CD14-positive monocyte (primary cell): ENCODE results near the gene NRAS. TPM values are rescaled to one million over a fixed set of nuclear protein-coding genes. Genes with fewer than 3 reads are reported as not detected.

Experiments
- DNase-seq, 3 donors: peaks; one replicate each; pipeline ENCODE4 v3.0.0-alpha.2; 2011 to 2022
- H2AFZ ChIP-seq: 2 replicates; pipeline ENCODE4 v1.6.0; 2012; ENCODE audit warnings: mild to moderate bottlenecking, low read depth, low read length, inconsistent platforms; ENCODE audit not compliant: insufficient read depth, poor library complexity, severe bottlenecking
- H3K27ac ChIP-seq, 2 donors: 1 replicate in 1 of 2; 2 replicates in 1 of 2; pipeline ENCODE4 v1.5.1; 2012 to 2013; ENCODE audit warnings: low read length in 2 of 2, control low read depth in 1 of 2, inconsistent platforms in 1 of 2, low read depth in 1 of 2, mild to moderate bottlenecking in 1 of 2
- H3K27me3 ChIP-seq, 2 donors: one replicate each; pipeline versions ENCODE4 v1.6.0 to v1.6.1; 2011 to 2013; ENCODE audit warnings: low read length in 2 of 2; ENCODE audit not compliant: control insufficient read depth in 2 of 2, insufficient read depth in 2 of 2
- H3K36me3 ChIP-seq, 2 donors: replicated peaks in 1 of 2; 1 replicate in 1 of 2; 2 replicates in 1 of 2; pipeline versions ENCODE4 v1.5.1 to v1.6.1; 2012 to 2013; ENCODE audit warnings: low read length in 2 of 2, control low read depth in 1 of 2, inconsistent platforms in 1 of 2, mild to moderate bottlenecking in 1 of 2; ENCODE audit not compliant: insufficient read depth in 2 of 2, control insufficient read depth in 1 of 2
- H3K4me1 ChIP-seq, 2 donors: 1 replicate in 1 of 2; 2 replicates in 1 of 2; pipeline versions ENCODE4 v1.5.1 to v1.6.1; 2012 to 2013; ENCODE audit warnings: low read length in 2 of 2, control low read depth in 1 of 2, inconsistent platforms in 1 of 2, mild to moderate bottlenecking in 1 of 2, moderate library complexity in 1 of 2; ENCODE audit not compliant: insufficient read depth in 2 of 2, control insufficient read depth in 1 of 2
- H3K4me2 ChIP-seq: replicated peaks from 2 replicates; pipeline ENCODE3; 2012; ENCODE audit warnings: low read length, moderate library complexity, mild to moderate bottlenecking; ENCODE audit not compliant: poor library complexity, severe bottlenecking; ENCODE audit errors: extremely low read depth
- H3K4me3 ChIP-seq, 3 experiments: fragments of 200-600 bp in 1 of 3; sonication (generic) in 1 of 3; replicated peaks in 1 of 3; 1 replicate in 2 of 3; 2 replicates in 1 of 3; pipeline ENCODE4 v1.5.1; 2011 to 2013; ENCODE audit warnings: low read length in 3 of 3, mild to moderate bottlenecking in 3 of 3, control low read depth in 2 of 3, low read depth in 2 of 3, inconsistent platforms in 1 of 3, moderate library complexity in 1 of 3
- H3K79me2 ChIP-seq: 2 replicates; pipeline ENCODE4 v1.6.0; 2012; ENCODE audit warnings: mild to moderate bottlenecking, control low read depth, inconsistent platforms, low read length, moderate library complexity; ENCODE audit not compliant: insufficient read depth
- H3K9ac ChIP-seq: 2 replicates; pipeline ENCODE4 v1.6.0; 2017; ENCODE audit warnings: low read length, mild to moderate bottlenecking; ENCODE audit not compliant: insufficient read depth, poor library complexity, severe bottlenecking
- H3K9me3 ChIP-seq, 2 donors: replicated peaks in 1 of 2; 1 replicate in 1 of 2; 2 replicates in 1 of 2; pipeline versions ENCODE4 v1.5.1 to v1.6.1; 2012 to 2013; ENCODE audit warnings: low read length in 2 of 2, control low read depth in 1 of 2; ENCODE audit not compliant: control insufficient read depth in 1 of 2, insufficient read depth in 1 of 2
- H4K20me1 ChIP-seq: 2 replicates; pipeline ENCODE4 v1.6.0; 2012; ENCODE audit warnings: mild to moderate bottlenecking, low read length, control low read depth, moderate library complexity; ENCODE audit not compliant: insufficient read depth
- H3K27ac Mint-ChIP-seq, 7 donors: one replicate each; pipeline ENCODE4 v1.8.0; 2020; ENCODE audit warnings: mild to moderate bottlenecking in 7 of 7, mixed read lengths in 7 of 7, moderate library complexity in 6 of 7, inconsistent platforms in 2 of 7
- H3K27me3 Mint-ChIP-seq, 3 donors: one replicate each; pipeline ENCODE4 v1.8.0; 2021 to 2022; ENCODE audit warnings: low read depth in 3 of 3, mild to moderate bottlenecking in 3 of 3, mixed read lengths in 3 of 3, moderate library complexity in 3 of 3, inconsistent platforms in 1 of 3
- H3K36me3 Mint-ChIP-seq, 2 donors: one replicate each; pipeline ENCODE4 v1.8.0; 2020; ENCODE audit warnings: mixed read lengths in 2 of 2, inconsistent platforms in 1 of 2, mild to moderate bottlenecking in 1 of 2
- H3K4me1 Mint-ChIP-seq: one replicate; pipeline ENCODE4 v1.8.0; 2020; ENCODE audit warnings: mild to moderate bottlenecking, mixed read lengths
- H3K4me3 Mint-ChIP-seq, 2 donors: one replicate each; pipeline ENCODE4 v1.8.0; 2020; ENCODE audit warnings: mild to moderate bottlenecking in 2 of 2, mixed read lengths in 2 of 2, moderate library complexity in 1 of 2
- H3K9me3 Mint-ChIP-seq, 7 donors: one replicate each; pipeline ENCODE4 v1.8.0; 2020 to 2022; ENCODE audit warnings: mixed read lengths in 7 of 7, mild to moderate bottlenecking in 6 of 7, moderate library complexity in 6 of 7, inconsistent platforms in 2 of 7
- CTCF ChIP-seq: fragments of 200-600 bp; IDR thresholded peaks from one replicate; pipeline ENCODE4 v1.8.0; 2022; ENCODE audit warnings: antibody characterized with exemption, mild to moderate bottlenecking
- WGBS: methylation state at CpG from one replicate; pipeline ENCODE4 v1.1.5; 2013; ENCODE audit warnings: missing lambda C conversion rate; ENCODE audit not compliant: insufficient coverage; 5-methylcytosine and 5-hydroxymethylcytosine counted together
- intact Hi-C, 2 donors: fragments of 100-400 bp; cut with micrococcal nuclease; formaldehyde crosslinking; loops; one replicate each; pipeline versions ENCODE4 v1.15.0 to v1.15.1; 2023
- polyA plus RNA-seq, 3 donors: library from polyadenylated mRNA; depleted of rRNA in 1 of 3; unstranded in 2 of 3; stranded (reverse) in 1 of 3; fragments of 300-500 nt in 2 of 3; fragments of >200 nt in 1 of 3; fragmentation: Illumina TruSeq in 2 of 3; gene quantifications; 1 replicate in 2 of 3; 2 replicates in 1 of 3; pipeline ENCODE4 v1.2.3, GENCODE V29; 2012 to 2021

The NRAS gene
- polyA plus RNA-seq, 3 donors = 12.2 to 42.7 (median 40.8) TPM

DNA sequence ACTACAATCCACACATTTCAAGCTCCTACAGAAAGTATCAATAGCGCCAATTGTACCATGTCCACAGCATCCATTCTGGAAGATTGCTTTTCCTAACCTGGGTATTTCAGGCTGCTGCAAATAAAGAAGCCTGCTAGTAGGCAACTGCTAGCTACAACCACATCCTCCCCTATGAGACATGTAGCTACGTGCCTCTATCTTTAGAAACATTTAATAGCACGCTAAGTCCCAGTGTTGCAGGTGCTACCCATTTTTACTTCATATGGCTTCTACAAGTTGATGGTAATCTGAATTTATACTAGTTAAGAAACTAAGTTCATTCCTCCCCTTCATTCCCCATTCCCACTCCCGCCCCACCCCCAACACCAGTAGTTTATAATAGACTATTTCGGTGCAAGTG lies 13.8 kb downstream of the NRAS start:
- Histone ChIP-seq H3K79me2 (no peaks in the 10 kb centered on the region), H3K9me3 (no peaks in the 10 kb centered on the region), H3K27me3 (no peaks in the 10 kb centered on the region), H3K4me3 (no peak overlapping the region), H3K4me1 (no peaks in the 10 kb centered on the region), H2AFZ (no peak overlapping the region), H3K4me2 (no peak overlapping the region), H3K9ac (no peak overlapping the region), H3K36me3 (peaks cover 23 to 28% of the 10 kb centered on the region in 2 donors), H3K27ac (no peak overlapping the region), H4K20me1 (no peaks in the 10 kb centered on the region)
- TF ChIP-seq CTCF = no peak
- Mint-ChIP-seq H3K36me3 (peaks cover 27 to 28% of the 10 kb centered on the region in 2 donors), H3K27ac (no peak overlapping the region), H3K9me3 (peaks cover 0 to 1% (median 0%) of the 10 kb centered on the region in 7 donors), H3K4me3 (no peak overlapping the region), H3K4me1 (peaks cover 2% of the 10 kb centered on the region), H3K27me3 (peaks cover 0 to 6% (median 2%) of the 10 kb centered on the region in 3 donors)
- intact Hi-C loops = no loop called here
- 100% methylated on average over 1 of the region's 5 CpGs for WGBS
- DNase-seq = no peak

DNA sequence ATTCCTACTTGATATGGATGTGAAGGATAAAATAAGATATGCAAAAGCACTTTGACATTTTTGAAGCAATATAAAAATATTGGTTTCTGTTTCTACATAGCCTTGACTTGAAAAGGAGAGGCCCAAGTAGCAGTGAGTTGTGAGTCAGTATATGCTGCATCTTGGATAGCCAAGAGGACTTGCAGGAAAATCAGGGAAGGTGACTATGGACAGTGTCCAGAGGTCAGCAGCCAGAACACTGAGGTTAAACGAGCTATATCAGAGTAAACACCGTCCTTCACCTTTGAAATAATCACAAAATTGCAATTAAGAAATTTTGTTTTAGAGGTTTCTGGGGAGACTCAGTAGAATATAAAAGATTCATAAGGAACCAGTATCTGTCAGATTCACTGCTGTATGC lies 14.6 kb downstream of the NRAS start:
- H4K20me1 ChIP-seq = no peaks in the 10 kb centered on the region
- no peak overlapping the region for H3K4me2 ChIP-seq
- H2AFZ ChIP-seq = no peak overlapping the region
- H3K27me3 ChIP-seq = no peaks in the 10 kb centered on the region
- no peak for DNase-seq
- H3K36me3 Mint-ChIP-seq = peaks cover 19 to 20% of the 10 kb centered on the region in 2 donors
- no peaks in the 10 kb centered on the region for H3K9me3 ChIP-seq
- no peak overlapping the region for H3K27ac Mint-ChIP-seq
- H3K27me3 Mint-ChIP-seq = peaks cover 0 to 11% (median 2%) of the 10 kb centered on the region in 3 donors
- H3K36me3 ChIP-seq = peaks cover 15 to 20% of the 10 kb centered on the region in 2 donors
- no peak overlapping the region for H3K4me3 Mint-ChIP-seq
- no peak overlapping the region for H3K4me3 ChIP-seq
- intact Hi-C loops = no loop called here
- no peaks in the 10 kb centered on the region for H3K79me2 ChIP-seq
- no peak overlapping the region for H3K9ac ChIP-seq
- H3K27ac ChIP-seq = no peak overlapping the region
- H3K4me1 ChIP-seq = no peaks in the 10 kb centered on the region
- peaks cover 2% of the 10 kb centered on the region for H3K4me1 Mint-ChIP-seq
- TF ChIP-seq CTCF = no peak
- peaks cover 0 to 1% (median 0%) of the 10 kb centered on the region in 7 donors for H3K9me3 Mint-ChIP-seq
- no CpG with 5 or more reads among the region's 2 CpGs for WGBS
